Upper lobe of left lung (tissue), 6 donors: ENCODE data around the gene PHF2. TPM values are rescaled to one million over a fixed set of nuclear protein-coding genes. Genes with fewer than 3 reads are reported as not detected.

Experiments
- ATAC-seq, 2 donors: fragments of 200-7000 bp; cut with Tn5 transposase; one replicate each; pipeline ENCODE4 v1.9.1; 2022; ENCODE audit warnings: mild to moderate bottlenecking in 2 of 2, moderate library complexity in 2 of 2; ENCODE audit not compliant: low FRiP score in 2 of 2
- DNase-seq, 2 donors: peaks; one replicate each; pipeline ENCODE4 v3.0.0-alpha.2; 2019 to 2020
- H3K27ac ChIP-seq, 4 donors: fragments of 200-600 bp; sonication (generic); one replicate each; pipeline ENCODE4 v1.5.1; 2016 to 2019
- H3K27me3 ChIP-seq, 4 donors: fragments of 200-600 bp; sonication (generic); one replicate each; pipeline ENCODE4 v1.5.1; 2017 to 2019
- H3K36me3 ChIP-seq, 4 donors: fragments of 200-600 bp; sonication (generic); one replicate each; pipeline ENCODE4 v1.5.1; 2016 to 2019
- H3K4me1 ChIP-seq, 4 donors: fragments of 200-600 bp; sonication (generic); one replicate each; pipeline ENCODE4 v1.5.1; 2018 to 2019
- H3K4me3 ChIP-seq, 4 donors: fragments of 200-600 bp; sonication (generic); one replicate each; pipeline ENCODE4 v1.5.1; 2017 to 2019; ENCODE audit warnings: mild to moderate bottlenecking in 2 of 4, moderate library complexity in 1 of 4
- H3K9me3 ChIP-seq, 4 donors: fragments of 200-600 bp; sonication (generic); one replicate each; pipeline ENCODE4 v1.5.1; 2018 to 2019
- CTCF ChIP-seq, 6 experiments: fragments of 450-650 bp in 4 of 6; fragments of 200-600 bp in 2 of 6; sonication (generic) in 2 of 6; IDR thresholded peaks; one replicate each; pipeline ENCODE4 v1.5.1; 2016 to 2019; ENCODE audit warnings: antibody characterized with exemption in 6 of 6
- EP300 ChIP-seq, 4 donors: sonication (generic); formaldehyde crosslinking; IDR thresholded peaks; one replicate each; pipeline ENCODE4 v1.5.1; 2017; ENCODE audit warnings: antibody characterized with exemption in 4 of 4, control low read depth in 2 of 4
- POLR2A ChIP-seq, 4 donors: fragments of 450-650 bp; IDR thresholded peaks; one replicate each; pipeline ENCODE4 v1.5.1; 2016 to 2017; ENCODE audit warnings: antibody characterized with exemption in 4 of 4, mild to moderate bottlenecking in 2 of 4
- POLR2AphosphoS5 ChIP-seq, 2 donors: sonication (generic); formaldehyde crosslinking; IDR thresholded peaks; one replicate each; pipeline ENCODE4 v1.5.1; 2017; ENCODE audit warnings: antibody characterized with exemption in 2 of 2
- WGBS, 2 donors: methylation state at CpG; one replicate each; pipeline ENCODE4 v1.1.5; 2017 to 2018; 5-methylcytosine and 5-hydroxymethylcytosine counted together
- total RNA-seq, 6 donors: library from RNA; depleted of rRNA in 4 of 6; stranded (reverse); fragments of >200 nt in 4 of 6; gene quantifications; one replicate each; pipeline versions ENCODE4 v1.1.0 to v1.2.1, GENCODE V29; 2016 to 2021
- donor health status: DM: no; HTN: no; CAD: no; lungs with moderate emphysema.
- donor health status: DM: no; HTN: yes; CAD: no; lungs with severe emphysema.

The PHF2 gene
- total RNA-seq, 6 donors from 2014 or later: 33.6 to 41.7 (median 37.9) TPM

GRCh38 chr9:93660352-93661046 lies 84.1 kb downstream of the PHF2 start:
- H3K4me1 ChIP-seq: no peaks in the 10 kb centered on the region

GRCh38 chr9:93661591-93661990 lies 85.2 kb downstream of the PHF2 start:
- Histone ChIP-seq H3K27me3 (no peaks in the 10 kb centered on the region), H3K4me3 (no peak overlapping the region), H3K27ac (no peak overlapping the region), H3K36me3 (peaks cover 17 to 85% (median 76%) of the 10 kb centered on the region in 4 donors), H3K4me1 (no peaks in the 10 kb centered on the region), H3K9me3 (no peaks in the 10 kb centered on the region)
- DNase-seq: no peak
- ATAC-seq: no peak
- TF ChIP-seq POLR2A (IDR thresholded peaks at IDR 0.05) (no peak), EP300 (IDR thresholded peaks at IDR 0.05) (no peak), POLR2AphosphoS5 (IDR thresholded peaks at IDR 0.05) (no peak), CTCF (IDR thresholded peaks at IDR 0.05) (no peak)
- 93 to 96% methylated on average over 1 of the region's 1 CpG for WGBS, 2 donors

More at GRCh38 chr9:93660352-93661046, 84.1 kb downstream of the PHF2 start:
- no peaks in the 10 kb centered on the region for H3K9me3 ChIP-seq
- no peak overlapping the region for H3K4me3 ChIP-seq
- H3K36me3 ChIP-seq: peaks cover 22 to 85% (median 77%) of the 10 kb centered on the region in 4 donors
- no peak for ATAC-seq
- H3K27me3 ChIP-seq: no peaks in the 10 kb centered on the region
- DNase-seq: no peak
- TF ChIP-seq CTCF (IDR thresholded peaks at IDR 0.05) (no peak), POLR2AphosphoS5 (IDR thresholded peaks at IDR 0.05) (no peak), POLR2A (IDR thresholded peaks at IDR 0.05) (no peak), EP300 (IDR thresholded peaks at IDR 0.05) (no peak)
- no peak overlapping the region for H3K27ac ChIP-seq
- WGBS, 2 donors: 75 to 98% methylated on average over 4 to 5 of the region's 5 CpGs

GRCh38 chr9:93662016-93662638 lies 85.7 kb downstream of the PHF2 start:
- no peak for TF ChIP-seq EP300 (IDR thresholded peaks at IDR 0.05)
- TF ChIP-seq CTCF (IDR thresholded peaks at IDR 0.05): no peak
- no peak for TF ChIP-seq POLR2AphosphoS5 (IDR thresholded peaks at IDR 0.05)
- Histone ChIP-seq H3K4me1 (no peaks in the 10 kb centered on the region), H3K4me3 (no peak overlapping the region), H3K27ac (no peak overlapping the region), H3K27me3 (no peaks in the 10 kb centered on the region), H3K36me3 (peaks cover 17 to 86% (median 79%) of the 10 kb centered on the region in 4 donors), H3K9me3 (no peaks in the 10 kb centered on the region)
- WGBS, 2 donors: 94 to 99% methylated on average over 4 of the region's 4 CpGs
- no peak for ATAC-seq
- DNase-seq: no peak

GRCh38 chr9:93662952-93663572 lies 86.7 kb downstream of the PHF2 start:
- H3K27me3 ChIP-seq: no peaks in the 10 kb centered on the region
- WGBS, 2 donors: 87 to 93% methylated on average over 9 of the region's 9 CpGs
- no peak overlapping the region for H3K4me3 ChIP-seq
- H3K27ac ChIP-seq: no peak overlapping the region
- peaks cover 17 to 87% (median 76%) of the 10 kb centered on the region in 4 donors for H3K36me3 ChIP-seq
- no peak for ATAC-seq
- no peaks in the 10 kb centered on the region for H3K4me1 ChIP-seq
- no peaks in the 10 kb centered on the region for H3K9me3 ChIP-seq
- no peak for DNase-seq
- no peak for TF ChIP-seq CTCF (IDR thresholded peaks at IDR 0.05)
- no peak for TF ChIP-seq POLR2A (IDR thresholded peaks at IDR 0.05)
- no peak for TF ChIP-seq POLR2AphosphoS5 (IDR thresholded peaks at IDR 0.05)
- no peak for TF ChIP-seq EP300 (IDR thresholded peaks at IDR 0.05)
